IPS-15b (cell line): Measurements from ENCODE around the gene SLC49A4.

Experiments used
- H3K27me3 ChIP-seq: one replicate; pipeline ENCODE4 v1.6.1; 2013; ENCODE audit warnings: low read length; ENCODE audit not compliant: control insufficient read depth, insufficient read depth
- H3K36me3 ChIP-seq: one replicate; pipeline ENCODE4 v1.6.1; 2013; ENCODE audit warnings: low read length; ENCODE audit not compliant: control insufficient read depth, insufficient read depth
- H3K4me1 ChIP-seq: one replicate; pipeline ENCODE4 v1.6.1; 2013; ENCODE audit warnings: mild to moderate bottlenecking, low read length; ENCODE audit not compliant: control insufficient read depth, insufficient read depth
- H3K4me3 ChIP-seq: one replicate; pipeline ENCODE4 v1.5.1; 2013; ENCODE audit warnings: low read depth, low read length
- H3K9ac ChIP-seq: one replicate; pipeline ENCODE4 v1.6.1; 2013; ENCODE audit warnings: low read depth, mild to moderate bottlenecking, low read length
- H3K9me3 ChIP-seq: one replicate; pipeline ENCODE4 v1.6.1; 2013; ENCODE audit warnings: mild to moderate bottlenecking, low read length; ENCODE audit not compliant: control insufficient read depth, insufficient read depth

The SLC49A4 gene

DNA sequence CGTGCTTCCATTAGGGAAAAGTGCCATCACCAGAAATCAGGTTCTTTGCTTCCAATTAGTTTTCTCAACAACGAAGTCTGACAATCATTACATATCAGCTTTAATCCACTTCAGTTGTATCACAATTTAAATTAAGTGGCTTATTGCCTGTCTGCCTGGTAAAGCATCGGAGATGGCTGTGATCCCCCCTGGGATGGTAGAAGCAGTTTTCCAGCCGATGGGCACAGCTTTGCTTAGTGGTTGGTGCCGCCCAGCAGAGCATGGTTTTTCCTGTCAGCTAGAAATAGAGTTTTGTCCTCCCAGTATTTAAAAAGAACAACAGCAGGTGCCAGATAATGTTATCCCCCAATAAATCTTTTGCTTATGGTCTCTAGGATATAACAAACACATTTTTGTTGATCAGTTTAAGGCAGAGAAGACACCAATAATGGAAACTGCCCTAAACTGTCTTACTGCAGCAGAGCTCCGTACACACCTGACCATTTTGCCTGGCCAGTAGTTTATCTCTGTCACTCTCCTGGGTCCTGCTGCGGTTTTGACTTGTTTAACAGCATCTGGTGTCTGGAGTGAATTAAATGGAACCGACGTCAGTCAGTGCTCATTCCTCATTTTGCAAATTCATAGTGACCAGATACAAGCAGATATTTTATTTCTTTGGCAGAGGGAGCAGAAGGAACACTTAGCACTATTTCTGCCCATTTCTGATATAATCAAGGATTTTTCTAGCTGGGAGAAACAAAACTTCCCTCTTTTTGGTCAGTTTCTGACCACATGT is 79.1 kb downstream of the SLC49A4 start:
- Histone ChIP-seq H3K4me1 (no peaks in the 10 kb centered on the region), H3K36me3 (no peaks in the 10 kb centered on the region), H3K9me3 (no peaks in the 10 kb centered on the region), H3K4me3 (no peak overlapping the region), H3K9ac (no peak overlapping the region), H3K27me3 (no peaks in the 10 kb centered on the region)

- no peak overlapping the region for H3K4me3 ChIP-seq
- H3K4me1 ChIP-seq = peaks cover 2% of the 10 kb centered on the region
- H3K9me3 ChIP-seq = no peaks in the 10 kb centered on the region
- H3K27me3 ChIP-seq = no peaks in the 10 kb centered on the region
- H3K36me3 ChIP-seq = no peaks in the 10 kb centered on the region
- H3K9ac ChIP-seq = no peak overlapping the region
Observed at GRCh38 chr3:122875547-122876127, 80.8 kb downstream of the SLC49A4 start.

DNA sequence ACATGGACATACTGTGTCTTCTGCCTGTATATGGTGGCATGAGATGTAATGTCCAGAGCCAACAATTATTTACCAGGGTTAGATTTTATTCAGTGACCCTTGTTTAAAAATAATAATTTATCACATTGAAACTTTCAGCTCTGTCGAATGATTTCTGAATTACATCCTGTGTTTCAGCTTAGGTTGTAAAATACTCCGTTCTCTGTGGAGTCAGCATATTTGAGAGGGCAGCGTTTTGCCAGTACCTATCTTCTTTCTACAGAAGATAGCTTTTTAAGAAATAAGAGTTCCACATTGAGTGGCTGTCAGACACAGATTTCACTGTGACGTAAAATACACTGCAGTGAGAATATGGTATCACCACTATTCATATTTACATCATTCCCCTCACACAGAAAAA is 85.3 kb downstream of the SLC49A4 start:
- Histone ChIP-seq H3K4me3 (no peak overlapping the region), H3K36me3 (no peaks in the 10 kb centered on the region), H3K9ac (no peak overlapping the region), H3K27me3 (no peaks in the 10 kb centered on the region), H3K4me1 (peaks cover 5% of the 10 kb centered on the region), H3K9me3 (no peaks in the 10 kb centered on the region)

DNA sequence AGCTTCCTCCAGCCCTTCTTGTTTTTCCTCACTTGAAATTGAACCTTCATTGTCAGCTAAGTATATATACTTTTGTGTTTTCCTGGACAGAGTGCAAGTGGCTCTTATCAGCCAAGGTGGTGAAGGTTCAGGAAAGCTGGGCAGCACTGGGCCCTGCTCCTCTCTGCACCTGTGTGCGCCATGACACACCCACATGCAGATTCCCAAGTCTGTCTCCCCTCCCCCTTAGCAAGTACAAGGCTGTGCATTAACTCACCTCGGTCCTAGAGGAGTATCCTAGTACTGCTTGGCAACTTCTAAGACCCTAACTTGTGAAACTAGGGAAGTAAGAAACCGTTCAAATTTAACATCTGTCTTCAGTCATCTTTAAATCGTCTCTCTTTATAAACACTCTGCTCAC is 85.8 kb downstream of the SLC49A4 start:
- H3K9ac ChIP-seq = no peak overlapping the region
- no peaks in the 10 kb centered on the region for H3K36me3 ChIP-seq
- no peaks in the 10 kb centered on the region for H3K27me3 ChIP-seq
- H3K4me3 ChIP-seq = no peak overlapping the region
- H3K4me1 ChIP-seq = peaks cover 5% of the 10 kb centered on the region
- H3K9me3 ChIP-seq = no peaks in the 10 kb centered on the region

GRCh38 chr3:122882361-122882947 is 87.6 kb downstream of the SLC49A4 start:
- Histone ChIP-seq H3K4me1 (peaks cover 5% of the 10 kb centered on the region), H3K9me3 (no peaks in the 10 kb centered on the region), H3K4me3 (no peak overlapping the region), H3K27me3 (no peaks in the 10 kb centered on the region), H3K9ac (no peak overlapping the region), H3K36me3 (no peaks in the 10 kb centered on the region)

DNA sequence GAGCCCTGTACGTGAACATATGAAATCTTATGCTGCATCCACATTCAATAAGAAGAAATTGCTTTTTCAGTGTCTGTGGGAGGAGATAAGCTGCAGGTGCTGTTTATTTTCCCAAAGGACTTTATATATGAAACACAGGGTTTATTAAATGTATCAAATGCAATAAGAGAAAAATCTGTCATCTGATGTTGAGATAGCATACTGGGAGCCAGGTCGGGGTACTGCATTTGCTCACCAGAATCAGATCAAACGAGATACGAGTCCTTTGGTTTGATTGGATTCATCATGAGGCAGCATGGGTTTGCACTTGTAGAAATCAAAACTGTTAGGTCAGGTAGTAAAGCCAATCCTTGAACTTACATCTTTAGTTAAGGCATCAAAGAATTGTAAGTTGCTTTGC is 91.4 kb downstream of the SLC49A4 start:
- Histone ChIP-seq H3K27me3 (no peaks in the 10 kb centered on the region), H3K36me3 (no peaks in the 10 kb centered on the region), H3K4me3 (no peak overlapping the region), H3K4me1 (peaks cover 12% of the 10 kb centered on the region), H3K9me3 (no peaks in the 10 kb centered on the region), H3K9ac (no peak overlapping the region)

GRCh38 chr3:122886946-122887345 is 92.1 kb downstream of the SLC49A4 start:
- H3K9ac ChIP-seq = no peak overlapping the region
- H3K9me3 ChIP-seq = no peaks in the 10 kb centered on the region
- no peaks in the 10 kb centered on the region for H3K36me3 ChIP-seq
- no peaks in the 10 kb centered on the region for H3K27me3 ChIP-seq
- no peak overlapping the region for H3K4me3 ChIP-seq
- H3K4me1 ChIP-seq = peaks cover 12% of the 10 kb centered on the region

GRCh38 chr3:122890077-122890719 is 95.3 kb downstream of the SLC49A4 start:
- H3K36me3 ChIP-seq = no peaks in the 10 kb centered on the region
- H3K27me3 ChIP-seq = peaks cover 6% of the 10 kb centered on the region
- no peak overlapping the region for H3K4me3 ChIP-seq
- H3K9me3 ChIP-seq = no peaks in the 10 kb centered on the region
- no peak overlapping the region for H3K9ac ChIP-seq
- peaks cover 21% of the 10 kb centered on the region for H3K4me1 ChIP-seq

GRCh38 chr3:122890720-122891220 is 95.9 kb downstream of the SLC49A4 start:
- H3K4me3 ChIP-seq = no peak overlapping the region

GRCh38 chr3:122892118-122892960 is 97.5 kb downstream of the SLC49A4 start:
- H3K4me1 ChIP-seq = peaks cover 21% of the 10 kb centered on the region
- H3K4me3 ChIP-seq = no peak overlapping the region
- no peaks in the 10 kb centered on the region for H3K36me3 ChIP-seq
- H3K27me3 ChIP-seq = peaks cover 16% of the 10 kb centered on the region
- no peak overlapping the region for H3K9ac ChIP-seq
- no peaks in the 10 kb centered on the region for H3K9me3 ChIP-seq

More at GRCh38 chr3:122890720-122891220, 95.9 kb downstream of the SLC49A4 start:
- Histone ChIP-seq H3K9me3 (no peaks in the 10 kb centered on the region), H3K36me3 (no peaks in the 10 kb centered on the region), H3K9ac (no peak overlapping the region), H3K4me1 (peaks cover 21% of the 10 kb centered on the region), H3K27me3 (peaks cover 12% of the 10 kb centered on the region)

GRCh38 chr3:122893282-122893681 is 98.4 kb downstream of the SLC49A4 start:
- Histone ChIP-seq H3K4me1 (peaks cover 21% of the 10 kb centered on the region), H3K9ac (no peak overlapping the region), H3K9me3 (no peaks in the 10 kb centered on the region)

More at GRCh38 chr3:122893282-122893681, 98.4 kb downstream of the SLC49A4 start:
- Histone ChIP-seq H3K4me3 (no peak overlapping the region), H3K27me3 (peaks cover 16% of the 10 kb centered on the region), H3K36me3 (no peaks in the 10 kb centered on the region)
